GM12878 (cell line): ENCODE data around the gene WBP11. TPM values are rescaled to one million over a fixed set of nuclear protein-coding genes. Genes with fewer than 3 reads are reported as not detected.

ENCODE experiments used
- BCL3 ChIP-seq: IDR thresholded peaks from 2 replicates; pipeline ENCODE4 v1.6.1; 2011; ENCODE audit warnings: borderline replicate concordance, low read depth, mild to moderate bottlenecking, moderate library complexity, low read length; ENCODE audit not compliant: insufficient read depth, poor library complexity, severe bottlenecking
- CUX1 ChIP-seq: IDR thresholded peaks from 2 replicates; pipeline ENCODE4 v1.6.1; 2012; ENCODE audit warnings: improper control_type of control experiment, low read depth, low read length; ENCODE audit not compliant: insufficient replicate concordance
- HDAC6 ChIP-seq: fragments of 200-600 bp; sonication (generic); IDR thresholded peaks from one replicate; pipeline ENCODE4 v1.8.0; 2017; ENCODE audit warnings: antibody characterized with exemption; ENCODE audit not compliant: unreplicated experiment
- KLF5 ChIP-seq: fragments of 450-650 bp; IDR thresholded peaks from 2 replicates; pipeline ENCODE4 v1.6.1; 2014; ENCODE audit warnings: mild to moderate bottlenecking; ENCODE audit not compliant: partially characterized antibody
- MYC ChIP-seq: IDR thresholded peaks from 2 replicates; pipeline ENCODE4 v1.6.1; 2011; ENCODE audit warnings: mild to moderate bottlenecking, low read length, moderate library complexity, inconsistent platforms; ENCODE audit not compliant: insufficient read depth, insufficient replicate concordance, insufficient read length, severe bottlenecking
- PML ChIP-seq: IDR thresholded peaks from 2 replicates; pipeline ENCODE4 v1.6.1; 2012; ENCODE audit warnings: low read length, inconsistent platforms
- RELA ChIP-seq: fragments of 450-650 bp; IDR thresholded peaks from 2 replicates; pipeline ENCODE4 v1.8.0; 2014; ENCODE audit warnings: borderline replicate concordance; ENCODE audit not compliant: partially characterized antibody
- TCF12 ChIP-seq: IDR thresholded peaks from 2 replicates; pipeline ENCODE4 v1.6.1; 2011; ENCODE audit warnings: low read depth, mild to moderate bottlenecking, low read length
- USF1 ChIP-seq: IDR thresholded peaks from 2 replicates; pipeline ENCODE4 v1.6.1; 2011; ENCODE audit warnings: borderline replicate concordance, low read depth, mild to moderate bottlenecking, moderate library complexity, mixed read lengths, low read length; ENCODE audit not compliant: insufficient read depth; ENCODE audit errors: extremely low read length
- ZBTB33 ChIP-seq: fragments of 450-650 bp; IDR thresholded peaks from 2 replicates; pipeline ENCODE4 v1.6.1; 2017; ENCODE audit warnings: mild to moderate bottlenecking
- ZNF687 ChIP-seq: fragments of 450-650 bp; IDR thresholded peaks from 2 replicates; pipeline ENCODE4 v1.6.1; 2017; ENCODE audit warnings: mild to moderate bottlenecking, moderate library complexity
- polyA plus RNA-seq, 11 experiments: library from polyadenylated mRNA; depleted of rRNA in 4 of 11; unstranded in 6 of 11; stranded (reverse) in 5 of 11; fragments of >200 nt; fragmentation: Nextera tagmentation in 4 of 11; fragmentation: Illumina TruSeq in 1 of 11; extraction: Ambion mirVana in 4 of 11; extraction: Trizol in 1 of 11; gene quantifications; 1 replicate in 1 of 11; 2 replicates in 10 of 11; pipeline versions ENCODE4 v1.2.1 to v1.2.3, GENCODE V29; 2011 to 2016; ENCODE audit warnings: inconsistent platforms in 2 of 11, missing spikeins in 2 of 11, low read depth in 1 of 11
- total RNA-seq, 4 experiments: library from RNA; depleted of rRNA in 3 of 4; stranded (reverse); fragments of >200 nt in 3 of 4; fragmentation: Illumina TruSeq in 1 of 4; extraction: Trizol in 1 of 4; gene quantifications; 2 replicates each; pipeline versions ENCODE4 v1.2.1 to v1.2.3, GENCODE V29; 2013 to 2021

The WBP11 gene
- total and polyA plus RNA-seq, 10 of the 15 experiments (the other 5 are each of a cell fraction or from before 2014, with no cell fraction given) = 11.5 to 107 (median 29.1) TPM

- no peak for TF ChIP-seq CUX1
- TF ChIP-seq BCL3 = no peak
- TF ChIP-seq TCF12 = 0 out of 2 replicates have a peak, but pooled peaks have one; percentile 33
- TF ChIP-seq RELA = peak; percentile 77
- no peak for TF ChIP-seq MYC
- no peak for TF ChIP-seq ZBTB33
- TF ChIP-seq HDAC6 = no peak
- TF ChIP-seq USF1 = no peak
- TF ChIP-seq ZNF687 = no peak
- TF ChIP-seq KLF5 = no peak
- TF ChIP-seq PML = no peak
Observed at GRCh38 chr12:14768823-14769405, 34.4 kb downstream of the WBP11 start (continued).
